HG02588 (cell line): ENCODE data around the gene PTPRD.
"Not testable (repeated sequence)": the region's sequence is repeated elsewhere in the genome, so short reads cannot be mapped to it uniquely, and the experiment has no call there.

Experiments
- ATAC-seq: cut with Tn5 transposase; IDR thresholded peaks from one replicate; pipeline ENCODE4 v1.9.1; 2021; ENCODE audit warnings: mild to moderate bottlenecking, moderate library complexity; ENCODE audit not compliant: unreplicated experiment

PTPRD gene

DNA sequence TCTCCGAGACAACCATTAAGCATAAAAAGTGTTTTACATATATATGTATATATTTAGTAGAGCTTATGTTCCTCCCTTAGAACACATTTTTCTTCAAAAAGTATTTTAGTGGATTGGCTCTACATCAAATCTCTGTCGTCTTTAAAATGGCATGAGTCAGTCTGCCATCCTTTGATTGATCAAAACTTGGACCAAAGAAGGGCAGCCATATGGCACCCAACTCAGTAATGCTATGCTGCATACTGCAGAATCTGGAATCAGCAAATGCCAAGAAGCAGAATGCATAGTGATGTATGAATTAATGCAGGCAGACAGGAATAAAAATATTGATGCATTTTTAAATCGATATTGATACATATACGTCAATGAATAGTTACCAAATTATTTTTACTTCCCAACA, 1074.4 kb downstream of the PTPRD start:
- ATAC-seq, result no peak

DNA sequence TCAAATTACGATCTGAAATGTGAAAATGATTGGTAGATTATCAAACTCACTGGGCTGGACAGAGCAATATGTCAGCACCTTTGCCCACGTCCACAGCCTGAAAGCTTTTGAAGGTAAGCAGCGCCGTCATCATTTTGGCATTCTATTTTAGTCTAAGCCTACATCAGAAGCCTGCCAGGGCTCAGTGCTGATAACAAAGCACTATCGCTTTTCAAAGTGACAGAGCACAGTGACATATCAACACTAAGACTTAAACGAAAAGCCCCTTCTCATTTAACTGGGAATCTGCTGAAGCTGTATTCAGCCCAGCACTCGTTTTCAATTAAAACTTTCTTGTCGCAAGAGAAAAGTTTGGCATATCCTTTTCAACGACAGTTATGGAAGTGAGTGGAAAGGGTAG, 1076.3 kb downstream of the PTPRD start:
- no peak for ATAC-seq

DNA sequence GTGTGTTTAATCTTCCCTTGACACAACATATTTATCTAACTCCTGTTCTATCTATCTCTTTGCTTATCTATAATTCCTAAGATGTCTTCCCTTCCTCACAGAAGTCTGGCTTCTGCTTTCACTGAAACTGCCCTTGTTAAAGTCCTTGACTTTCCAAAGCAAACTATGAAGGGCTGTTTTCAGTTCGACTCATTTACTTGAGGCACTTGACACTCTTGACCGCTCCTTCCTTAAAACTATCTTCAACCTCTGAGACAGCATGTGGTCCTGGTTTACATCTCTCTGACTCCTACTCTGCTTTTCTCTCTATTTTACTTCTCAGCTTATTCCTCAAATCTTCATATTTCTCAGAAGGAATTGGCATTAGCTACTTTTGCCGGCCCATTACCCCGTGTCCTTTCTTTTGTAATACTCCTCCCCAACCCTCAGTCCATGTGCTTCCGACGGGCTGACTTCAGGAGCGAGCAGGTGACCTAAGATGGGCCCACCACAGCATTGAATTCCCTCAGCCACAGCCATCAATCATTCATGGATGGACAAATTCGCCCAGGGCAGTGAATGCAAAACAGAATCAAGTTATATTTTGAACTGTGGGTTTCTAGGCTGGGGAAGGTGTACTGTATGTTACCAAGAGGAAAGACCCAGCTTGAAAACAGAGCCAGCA, 1089.2 kb downstream of the PTPRD start:
- no peak for ATAC-seq

DNA sequence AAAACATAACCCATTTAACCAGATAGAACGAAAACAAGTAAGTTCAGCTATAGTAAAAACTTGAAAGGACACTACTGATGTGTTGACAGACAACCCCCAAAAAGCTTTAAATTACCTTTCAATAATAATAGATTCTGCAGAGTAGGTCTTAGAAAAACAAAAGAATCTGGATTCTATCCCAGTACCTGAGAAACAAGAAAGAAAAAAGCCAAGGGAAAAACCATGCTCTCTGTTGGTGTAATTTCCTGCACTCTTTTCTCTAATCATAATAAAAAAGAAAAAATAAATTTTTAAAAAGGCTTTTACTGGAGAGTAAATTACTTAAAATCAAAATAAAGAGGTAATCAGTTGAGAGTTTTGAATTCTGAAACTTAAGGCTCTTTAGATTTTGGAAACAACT, 1090.4 kb downstream of the PTPRD start:
- no peak for ATAC-seq

DNA sequence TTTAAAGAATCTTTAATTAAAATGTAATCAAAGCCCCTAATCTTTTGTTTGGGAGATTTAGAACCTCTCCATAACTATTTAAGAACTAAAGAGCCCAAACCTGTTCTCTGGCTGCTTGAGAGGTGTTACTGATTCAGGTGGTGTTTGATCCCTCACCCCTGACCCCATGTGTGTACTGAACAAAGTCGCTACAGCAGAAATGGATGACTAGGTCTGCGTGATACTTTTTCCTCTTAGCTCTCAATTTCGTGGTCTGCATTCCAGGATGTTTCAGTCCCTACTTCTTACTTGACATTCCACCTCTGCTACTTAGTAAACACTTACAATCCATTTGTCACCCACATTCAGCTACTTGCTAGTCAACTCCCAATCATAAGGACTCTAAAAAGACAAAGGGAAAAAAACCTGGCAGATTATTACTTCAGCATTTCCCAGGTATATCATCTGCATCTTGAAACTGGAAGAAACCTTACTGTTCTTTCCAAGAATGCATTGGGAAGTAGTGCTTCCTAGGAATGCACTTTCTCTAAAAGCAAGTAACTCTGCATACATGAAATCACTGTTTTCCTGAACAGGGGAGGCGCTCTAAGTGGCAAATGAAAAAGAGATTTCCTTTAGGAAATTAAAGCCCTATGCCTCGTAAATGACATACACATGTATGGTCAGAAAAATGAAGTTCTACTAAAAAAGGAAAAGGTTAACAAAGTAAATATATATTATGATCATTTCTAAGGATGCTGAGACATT, 1091.6 kb downstream of the PTPRD start:
- ATAC-seq, result no peak

DNA sequence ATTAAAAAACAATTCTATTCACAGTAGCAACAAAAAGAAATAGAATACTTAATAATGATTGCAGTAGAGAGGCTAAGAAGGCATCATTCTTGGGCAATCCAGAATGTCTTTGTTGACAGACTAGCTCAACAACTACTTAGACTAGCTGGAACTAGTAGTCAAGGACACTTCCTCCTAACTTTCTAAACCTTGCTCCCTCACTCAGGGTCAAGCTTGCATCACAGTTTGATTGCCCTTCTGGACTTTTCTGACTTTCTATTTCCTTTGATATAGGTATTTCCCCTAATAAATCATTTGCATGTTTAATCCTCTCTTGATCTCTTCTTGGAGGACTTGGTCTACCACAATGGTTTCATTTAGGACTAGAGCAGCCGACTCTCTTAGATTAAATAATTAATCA, 1107.9 kb downstream of the PTPRD start:
- no peak for ATAC-seq

DNA sequence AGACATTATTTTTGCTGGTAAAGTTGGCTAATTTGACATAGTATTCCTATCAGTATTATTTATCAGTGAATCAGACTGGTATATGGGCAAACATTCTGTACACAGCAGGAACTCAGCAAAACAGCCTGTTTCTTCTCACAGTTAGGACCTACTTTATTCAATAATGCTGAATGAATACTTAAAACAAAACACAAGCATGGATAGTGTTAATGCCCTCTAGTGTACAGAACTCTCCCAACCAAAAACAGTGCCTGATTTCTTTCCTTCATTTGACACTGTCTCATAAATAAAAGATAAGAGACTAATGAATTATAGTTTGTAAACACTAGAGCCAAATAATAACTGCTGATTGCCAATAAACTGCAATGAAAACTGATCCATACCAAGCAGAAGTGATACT, 1113.3 kb downstream of the PTPRD start:
- no peak for ATAC-seq

DNA sequence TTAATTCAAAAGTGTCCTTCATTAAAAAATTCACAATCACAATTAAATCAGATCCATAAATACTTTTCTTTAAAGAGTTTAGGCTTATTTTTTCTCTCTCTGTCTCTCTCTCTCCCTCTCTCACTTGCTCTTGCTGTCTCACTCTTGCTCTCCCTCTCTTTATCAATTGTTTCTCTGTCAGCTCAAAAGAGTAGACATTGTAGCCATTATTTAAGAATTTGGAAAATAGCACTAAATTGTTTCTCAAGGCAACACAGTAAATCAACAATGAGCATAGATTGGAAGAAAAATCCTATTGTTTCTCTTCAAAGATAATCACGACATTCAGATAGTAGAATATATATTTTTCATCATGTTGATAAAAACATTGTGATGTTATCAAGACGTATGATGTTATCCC, 1114.0 kb downstream of the PTPRD start:
- no peak for ATAC-seq

DNA sequence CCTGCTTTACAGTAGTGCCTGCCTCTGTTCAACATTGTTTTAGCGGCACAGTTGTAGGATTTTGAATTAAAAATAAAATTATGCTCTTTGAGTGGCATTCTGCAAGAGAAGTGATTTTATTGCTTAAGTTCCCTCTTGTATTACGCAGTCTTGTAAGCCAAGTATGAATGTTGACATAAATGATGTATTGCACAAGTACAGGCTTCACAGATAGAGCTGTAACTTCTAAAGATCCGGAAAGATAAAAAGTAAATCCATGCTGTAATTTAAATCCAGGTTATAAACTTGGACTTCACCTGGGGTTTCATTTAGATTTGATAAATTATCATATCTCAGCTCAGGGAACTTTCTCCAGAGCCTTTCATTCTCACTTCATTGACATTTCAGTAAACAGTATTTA, 1114.7 kb downstream of the PTPRD start:
- no peak for ATAC-seq

DNA sequence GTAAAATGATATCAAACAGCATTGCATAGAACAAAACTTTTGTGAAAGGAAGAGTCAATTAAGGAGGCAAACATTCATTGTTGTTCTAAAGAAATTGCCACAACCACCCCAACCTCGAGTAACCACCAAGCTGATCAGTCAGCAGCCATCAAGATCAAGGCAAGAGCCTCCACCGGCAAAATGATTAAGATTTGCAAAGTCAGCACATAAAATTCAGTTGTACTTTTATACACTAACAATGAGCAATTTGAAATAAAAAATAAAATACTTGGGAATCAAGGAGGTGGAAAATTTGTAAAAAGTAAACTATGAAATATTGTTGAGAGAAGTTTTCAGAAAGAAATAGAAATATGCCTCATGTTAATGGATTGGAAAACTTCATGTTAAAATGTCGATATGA, 1118.5 kb downstream of the PTPRD start:
- no peak for ATAC-seq

DNA sequence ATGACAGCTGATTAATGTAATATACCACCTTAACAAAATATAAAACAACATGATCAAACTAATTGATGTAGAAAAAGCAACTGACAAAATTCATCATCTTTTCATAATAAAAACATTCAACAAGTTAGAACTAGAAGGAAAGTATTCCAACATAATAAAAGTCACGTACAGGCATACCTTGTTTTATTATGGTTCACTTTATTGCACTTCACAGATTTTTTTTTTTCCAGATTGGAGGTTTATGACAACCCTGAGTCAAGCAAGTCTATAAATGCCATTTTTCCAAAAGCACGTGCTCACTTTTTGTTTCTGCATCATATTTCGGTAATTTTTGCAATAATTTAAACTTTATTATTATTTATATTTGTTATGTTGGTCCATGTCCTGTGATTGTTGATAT, 1120.3 kb downstream of the PTPRD start:
- no peak for ATAC-seq

DNA sequence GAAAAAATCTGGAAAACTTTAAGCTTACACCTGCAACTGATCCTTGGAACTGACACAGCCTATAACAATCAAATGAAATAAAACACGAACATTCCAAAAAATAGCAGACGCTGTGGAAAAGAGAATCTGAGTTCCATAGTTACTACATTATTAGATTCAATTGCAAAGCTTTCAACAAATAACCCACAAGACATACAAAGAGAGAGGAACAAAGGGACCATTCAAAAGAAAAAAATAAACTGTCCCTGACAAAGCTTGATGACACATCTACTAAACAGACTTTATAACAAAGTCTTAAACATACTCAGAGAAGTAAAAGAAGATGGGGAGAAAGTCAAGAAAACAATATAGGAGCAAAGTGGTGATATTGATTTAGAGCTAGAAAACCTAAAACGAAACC, 1123.6 kb downstream of the PTPRD start:
- no peak for ATAC-seq

DNA sequence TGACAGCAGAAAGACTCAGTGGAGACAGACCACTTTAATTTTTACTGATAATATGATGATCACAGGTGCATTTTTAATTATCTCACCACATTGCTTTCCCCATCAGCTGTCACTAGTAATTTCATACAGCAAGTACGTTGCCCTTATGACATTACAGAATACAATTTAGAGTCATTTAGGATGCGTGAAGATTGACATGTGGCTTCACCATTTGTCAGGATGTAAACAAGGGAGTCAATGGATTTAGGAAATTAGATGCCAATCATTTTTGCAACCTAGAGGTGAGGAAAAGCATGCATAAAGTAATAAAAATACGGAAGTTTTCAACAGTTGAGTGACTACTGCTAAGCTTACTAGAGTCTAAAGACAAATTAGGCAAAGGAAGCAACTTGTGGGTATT, 1129.6 kb downstream of the PTPRD start:
- no peak for ATAC-seq

DNA sequence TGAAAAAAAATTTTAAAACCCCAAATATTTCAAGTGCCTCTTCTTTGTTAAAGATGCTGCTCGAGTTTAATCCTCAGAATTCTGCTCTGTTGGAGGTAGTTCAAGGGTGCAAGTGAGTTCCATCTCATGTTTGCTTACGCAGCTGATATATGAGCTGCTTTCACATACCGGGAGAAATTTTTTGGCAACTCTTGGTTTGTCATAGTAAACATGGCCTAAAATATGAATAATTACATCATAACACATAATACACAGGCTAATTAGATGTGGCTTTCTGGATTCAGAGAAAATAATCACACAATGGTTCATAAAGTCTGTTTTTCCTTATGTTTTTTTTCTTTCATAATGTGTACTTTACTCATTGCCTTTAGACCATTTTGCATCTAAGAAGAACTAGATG, 1134.1 kb downstream of the PTPRD start:
- no peak for ATAC-seq

DNA sequence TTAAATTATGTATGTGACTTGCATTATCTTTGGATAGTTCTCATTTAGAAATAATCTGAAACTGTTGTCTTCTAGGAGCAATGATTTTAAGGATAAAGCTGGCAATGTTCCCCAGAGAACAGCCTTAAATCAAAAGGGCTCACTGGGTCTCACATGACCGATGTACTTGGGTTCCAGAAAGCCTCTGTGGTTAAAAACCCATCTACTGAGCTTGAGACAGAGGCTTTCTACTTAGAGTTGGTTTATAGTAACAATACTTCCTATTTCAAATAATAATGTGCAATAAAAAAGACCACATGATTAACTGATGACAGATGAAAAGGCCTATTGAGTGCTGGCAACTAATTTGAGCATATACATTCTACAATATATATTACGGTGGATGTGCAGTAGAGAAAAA, 1143.5 kb downstream of the PTPRD start:
- no peak for ATAC-seq

DNA sequence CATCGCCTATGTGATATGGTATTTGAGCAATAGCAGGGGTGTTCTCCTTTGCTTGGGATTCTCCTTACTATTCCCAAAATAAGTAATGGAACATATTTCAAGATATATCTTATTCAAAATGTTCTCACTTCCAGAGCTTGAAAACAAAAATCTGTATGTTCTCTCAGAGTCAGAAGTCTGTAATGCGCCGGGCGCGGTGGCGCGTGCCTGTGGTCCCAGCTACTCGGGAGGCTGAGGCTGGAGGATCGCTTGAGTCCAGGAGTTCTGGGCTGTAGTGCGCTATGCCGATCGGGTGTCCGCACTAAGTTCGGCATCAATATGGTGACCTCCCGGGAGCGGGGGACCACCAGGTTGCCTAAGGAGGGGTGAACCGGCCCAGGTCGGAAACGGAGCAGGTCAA, 1170.9 kb downstream of the PTPRD start:
- ATAC-seq, result not testable (repeated sequence)

DNA sequence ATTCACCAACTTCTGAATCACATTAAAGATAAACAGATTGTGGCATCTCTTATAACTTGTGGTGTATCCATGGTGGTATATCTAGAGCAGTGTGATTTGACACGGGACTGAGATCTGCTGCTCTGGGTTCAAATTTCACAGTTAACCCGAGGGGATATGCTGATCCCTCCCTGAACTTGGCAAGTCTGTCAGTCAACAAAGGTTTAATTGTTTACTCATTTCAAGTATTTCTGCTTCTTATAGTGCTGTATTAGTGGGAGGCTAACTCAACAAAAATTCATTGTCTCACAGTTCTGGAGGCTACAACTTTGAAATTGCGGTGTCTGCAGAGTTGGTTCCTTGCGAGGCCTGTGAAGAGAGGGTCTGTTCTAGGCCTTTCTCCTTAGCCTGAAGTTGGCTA, 1175.2 kb downstream of the PTPRD start:
- no peak for ATAC-seq

DNA sequence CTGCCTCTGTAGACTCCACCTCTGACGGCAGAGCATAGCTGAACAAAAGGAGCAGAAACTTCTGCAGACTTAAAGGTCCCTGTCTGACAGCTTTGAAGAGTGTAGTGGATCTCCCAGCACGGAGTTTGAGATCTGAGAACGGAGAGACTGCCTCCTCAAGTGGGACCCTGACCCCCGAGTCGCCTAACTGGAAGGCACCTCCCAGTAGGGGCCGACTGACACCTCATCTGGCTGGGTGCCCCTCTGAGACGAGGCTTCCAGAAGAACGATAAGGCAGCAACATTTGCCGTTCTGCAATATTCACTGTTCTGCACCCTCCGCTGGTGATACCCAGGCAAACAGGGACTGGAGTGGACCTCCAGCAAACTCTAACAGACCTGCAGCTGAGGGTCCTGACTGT, 1186.3 kb downstream of the PTPRD start:
- not testable (repeated sequence) for ATAC-seq

DNA sequence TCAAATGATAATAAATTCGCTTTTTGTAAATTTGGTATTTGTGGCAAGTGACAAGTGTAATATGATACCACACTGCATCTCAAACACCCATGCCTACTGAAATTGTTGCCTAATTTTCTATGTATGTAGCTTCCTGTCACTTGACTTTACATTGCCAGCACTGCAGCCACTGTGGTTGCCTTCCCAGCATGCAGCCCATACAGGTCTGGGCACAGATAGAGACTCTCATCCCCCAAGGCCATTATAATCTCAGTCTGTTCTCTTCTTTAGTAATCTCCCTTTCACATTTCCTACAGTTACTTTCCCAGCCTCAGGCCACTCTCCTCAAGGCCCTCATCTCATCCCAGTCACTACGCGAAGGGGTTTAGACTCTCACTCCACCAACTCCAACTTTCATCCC, 1200.6 kb downstream of the PTPRD start:
- ATAC-seq, result no peak

DNA sequence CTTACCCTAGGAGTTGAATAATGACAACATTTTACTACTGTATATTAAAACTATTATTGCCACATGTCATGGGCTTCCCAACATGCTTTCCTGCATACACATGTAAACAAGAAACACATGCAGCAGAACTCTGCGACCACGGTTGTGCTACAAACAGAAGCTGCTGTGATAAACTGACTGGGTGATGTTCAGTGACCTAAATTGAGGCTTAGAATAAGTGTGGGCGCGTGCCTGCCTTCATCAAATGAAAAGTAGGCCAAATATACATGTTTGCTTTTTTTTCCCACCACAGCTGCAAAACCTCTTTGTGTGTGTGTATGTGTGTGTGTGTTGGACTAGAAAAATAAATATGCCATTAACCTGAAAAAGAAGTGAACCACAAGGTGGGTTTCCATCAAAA, 1202.1 kb downstream of the PTPRD start:
- no peak for ATAC-seq

DNA sequence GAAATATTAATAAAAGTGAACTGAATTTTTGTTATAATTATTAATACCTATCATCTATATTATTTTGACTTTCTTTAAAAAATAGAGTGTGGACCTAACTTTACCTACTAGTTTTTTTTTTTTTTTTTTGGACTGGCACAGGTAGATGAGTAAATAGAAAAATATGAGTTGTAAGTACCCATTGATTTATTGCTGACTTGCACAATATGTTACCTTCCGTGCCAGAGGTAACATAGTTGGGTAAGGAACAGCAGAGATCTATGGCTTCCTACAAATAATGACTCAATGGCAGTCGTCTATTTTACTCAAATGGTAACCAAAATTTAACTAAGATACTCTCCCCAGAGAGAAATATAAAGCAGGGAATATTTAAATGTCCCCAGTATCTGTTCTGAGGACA, 1212.8 kb downstream of the PTPRD start:
- no peak for ATAC-seq

DNA sequence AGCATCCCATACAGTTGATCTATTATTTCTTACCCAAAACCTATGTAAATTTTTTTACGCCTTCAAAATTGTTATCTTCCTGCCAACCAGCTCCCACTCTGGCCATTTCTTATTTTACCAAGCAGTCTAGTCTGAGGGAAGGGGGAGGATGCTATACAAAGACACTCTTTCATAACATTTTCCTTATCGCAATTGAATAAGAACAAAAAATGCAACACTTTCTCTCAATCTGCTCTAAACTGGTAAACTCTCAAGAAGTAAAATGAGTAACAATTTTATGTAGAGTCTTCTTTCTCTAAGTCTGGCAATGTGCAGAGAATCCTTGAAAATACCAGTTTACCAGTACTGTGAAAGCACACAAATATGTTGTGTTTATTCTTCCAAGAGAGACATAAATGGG, 1216.3 kb downstream of the PTPRD start:
- no peak for ATAC-seq

DNA sequence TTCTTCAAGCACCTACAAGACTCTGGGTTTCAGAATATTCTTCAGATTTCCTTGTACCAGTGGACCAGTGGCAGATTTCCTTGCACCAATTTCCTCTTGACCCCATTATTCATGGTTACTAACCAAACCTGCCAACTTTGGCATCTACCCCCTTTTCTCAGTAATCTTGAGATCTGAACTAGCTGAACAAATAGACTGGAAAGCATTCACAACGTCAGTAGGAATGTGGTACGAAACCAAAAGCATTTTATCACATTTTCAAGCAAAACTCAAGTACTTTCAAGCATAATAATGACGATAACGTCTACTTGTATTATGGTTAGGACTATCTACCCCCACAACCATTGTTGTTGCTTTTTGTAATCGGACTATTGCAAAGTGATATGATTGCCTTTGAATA, 1217.3 kb downstream of the PTPRD start:
- ATAC-seq, result no peak
